Measurements from ENCODE around the gene OSBPL6. TPM values are rescaled to one million over a fixed set of nuclear protein-coding genes. Genes with fewer than 3 reads are reported as not detected.

Gene OSBPL6
- total RNA-seq, 1 experiment from 2014 or later, result 4.6 TPM

- no peak overlapping the region for H3K18ac ChIP-seq (ENCODE audit: insufficient read length, low read depth, low read length)
- H3K9me3 ChIP-seq (ENCODE audit: control insufficient read depth, low read depth, low read length), result no peaks in the 10 kb centered on the region
- no peak overlapping the region for H4K8ac ChIP-seq (replicated peaks; ENCODE audit: insufficient read length, low read depth, low read length)
- no peak overlapping the region for H3K4me2 ChIP-seq (ENCODE audit: insufficient read depth, insufficient read length, low read length)
- no peak for TF ChIP-seq CTCF (conservative IDR thresholded peaks at IDR 0.05)
- Mint-ChIP-seq H3K9me3 (no peaks in the 10 kb centered on the region), H3K27me3 (ENCODE audit: low read depth) (no peaks in the 10 kb centered on the region), H3K36me3 (ENCODE audit: insufficient read depth in 1 of 3, low read depth in 3 of 3) (no peaks in the 10 kb centered on the region), H3K4me3 (no peak overlapping the region), H3K27ac (no peak overlapping the region), H3K4me1 (peaks cover 2 to 5% of the 10 kb centered on the region in 2 experiments)
- H2AFZ ChIP-seq (ENCODE audit: low read length), result no peak overlapping the region
- WGBS (ENCODE audit: extremely low coverage, insufficient read length, low lambda C conversion rate), result no CpG with 5 or more reads among the region's 2 CpGs
- H3K4ac ChIP-seq (ENCODE audit: low read depth, low read length), result no peak overlapping the region
- H4K91ac ChIP-seq (ENCODE audit: insufficient read length, low read depth, low read length), result no peak overlapping the region
- no peaks in the 10 kb centered on the region for H3K79me1 ChIP-seq (ENCODE audit: insufficient read depth, low read depth, low read length, poor library complexity, severe bottlenecking)
- H3K56ac ChIP-seq (ENCODE audit: insufficient read length, low read depth, low read length), result no peak overlapping the region
- no peak overlapping the region for H2BK20ac ChIP-seq (ENCODE audit: low read depth, low read length, poor library complexity, severe bottlenecking)
- H3K9ac ChIP-seq (ENCODE audit: extremely low read depth, insufficient read length, low read length), result no peak overlapping the region
- DNase-seq, result no peak
- no peak overlapping the region for H2BK5ac ChIP-seq (ENCODE audit: insufficient read length, low read length)
- no peak overlapping the region for H3K23ac ChIP-seq (ENCODE audit: insufficient read length, low read depth, low read length)
- no peaks in the 10 kb centered on the region for H3K4me1 ChIP-seq (ENCODE audit: insufficient read depth, low read length)
- H2BK15ac ChIP-seq (ENCODE audit: low read depth, low read length), result no peak overlapping the region
- no peaks in the 10 kb centered on the region for H3K23me2 ChIP-seq (ENCODE audit: insufficient read length, low read depth, low read length, poor library complexity, severe bottlenecking)
- no peak overlapping the region for H4K5ac ChIP-seq (ENCODE audit: insufficient read length, low read depth, low read length)
- no peak overlapping the region for H3K14ac ChIP-seq (ENCODE audit: insufficient read depth, low read length)
- no peak overlapping the region for H3T11ph ChIP-seq (ENCODE audit: low read length)
- H2AK5ac ChIP-seq (ENCODE audit: insufficient read length, low read length), result no peak overlapping the region
- H2BK120ac ChIP-seq (ENCODE audit: low read depth, low read length, poor library complexity, severe bottlenecking), result no peak overlapping the region
- no peak overlapping the region for H2BK12ac ChIP-seq (ENCODE audit: insufficient read length, low read depth, low read length)
- H3K79me2 ChIP-seq (ENCODE audit: insufficient read depth, low read length), result no peaks in the 10 kb centered on the region
- H3K27me3 ChIP-seq (ENCODE audit: insufficient read depth, low read length), result no peaks in the 10 kb centered on the region
- H4K20me1 ChIP-seq (ENCODE audit: control insufficient read depth, insufficient read depth, insufficient read length), result no peaks in the 10 kb centered on the region
- no peak overlapping the region for H3K27ac ChIP-seq (ENCODE audit: insufficient read length, low read depth, low read length)
These were observed 44.4 kb downstream of the OSBPL6 start for GRCh38 chr2:178238750-178239149.

Measured in H9 (cell line).